HG02938 (cell line): ENCODE measurements around the gene ELMOD3.
"Not testable (repeated sequence)": the region's sequence is repeated elsewhere in the genome, so short reads cannot be mapped to it uniquely, and the experiment has no call there.

Experiments
- ATAC-seq: cut with Tn5 transposase; IDR thresholded peaks from one replicate; pipeline ENCODE4 v1.9.1; 2021; ENCODE audit warnings: mild to moderate bottlenecking, moderate library complexity; ENCODE audit not compliant: unreplicated experiment

ELMOD3 gene

DNA sequence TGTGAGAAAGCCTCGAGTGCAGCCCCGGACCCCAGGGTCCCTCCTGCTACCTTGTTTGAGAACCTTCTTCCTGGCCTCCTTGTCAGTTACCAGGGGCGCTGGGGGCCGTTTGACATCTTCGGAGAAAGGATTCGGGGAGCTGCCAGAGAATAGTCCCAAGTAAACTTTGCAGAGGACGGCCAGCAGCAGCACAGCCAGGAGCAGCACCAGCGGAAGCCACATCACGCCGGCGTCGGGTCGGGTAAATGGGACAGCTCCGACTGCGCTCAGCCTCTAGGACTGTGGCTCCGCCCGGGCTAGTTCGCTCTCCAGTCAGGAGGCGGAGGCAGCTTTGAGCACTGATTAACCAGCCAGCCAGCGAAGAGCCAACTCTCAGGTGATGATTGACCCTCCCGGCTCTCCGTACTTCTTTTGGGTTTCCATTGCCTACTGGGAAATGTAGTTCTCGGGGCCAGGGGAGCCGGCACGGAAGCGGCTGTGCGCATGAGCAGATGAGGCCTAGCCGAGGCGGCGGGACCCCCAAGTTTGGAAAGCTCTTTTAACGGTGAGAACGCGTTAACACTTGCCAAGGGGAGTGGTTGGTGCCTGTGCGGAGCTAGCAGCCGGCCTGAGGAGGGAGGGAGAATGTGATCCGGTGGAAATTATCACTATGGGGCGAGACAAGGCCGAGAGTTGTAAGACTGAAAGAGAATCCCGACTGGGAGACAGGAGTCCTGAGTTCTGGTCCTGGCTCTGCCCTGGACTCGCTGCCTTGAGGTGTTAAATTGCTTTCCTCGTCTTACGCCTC lies at the start of gene ELMOD3, which contains the start of gene RETSAT:
ELMOD3 (plus strand) TSS at position 484 of the 787 bp plus-strand sequence. CDS start 2,430 bp downstream, outside the sequence.
RETSAT (minus strand) TSS at position 243 of the 787 bp plus-strand sequence; CDS start at position 222, 21 bp downstream.
- peak; percentile 94 for ATAC-seq

DNA sequence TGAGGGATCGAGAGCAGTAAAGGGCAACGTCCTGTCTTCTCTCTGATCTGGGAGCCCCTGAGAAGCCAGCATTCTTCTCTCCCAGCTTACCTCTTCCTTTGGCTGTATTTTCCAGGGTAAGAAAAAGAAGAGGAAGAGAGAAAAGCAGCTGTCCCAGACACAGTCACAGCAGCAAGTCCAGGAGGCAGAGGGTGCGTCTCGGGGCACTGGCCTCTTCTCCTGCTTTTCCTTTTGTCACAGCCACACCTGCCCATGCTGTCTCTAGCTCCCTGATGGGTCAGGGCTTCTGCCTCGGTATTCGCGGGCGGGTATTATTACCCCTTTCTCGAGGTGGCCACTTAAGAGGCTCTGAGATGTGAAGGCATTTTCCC lies 47.1 kb upstream of the ELMOD3 start:
- no peak for ATAC-seq

DNA sequence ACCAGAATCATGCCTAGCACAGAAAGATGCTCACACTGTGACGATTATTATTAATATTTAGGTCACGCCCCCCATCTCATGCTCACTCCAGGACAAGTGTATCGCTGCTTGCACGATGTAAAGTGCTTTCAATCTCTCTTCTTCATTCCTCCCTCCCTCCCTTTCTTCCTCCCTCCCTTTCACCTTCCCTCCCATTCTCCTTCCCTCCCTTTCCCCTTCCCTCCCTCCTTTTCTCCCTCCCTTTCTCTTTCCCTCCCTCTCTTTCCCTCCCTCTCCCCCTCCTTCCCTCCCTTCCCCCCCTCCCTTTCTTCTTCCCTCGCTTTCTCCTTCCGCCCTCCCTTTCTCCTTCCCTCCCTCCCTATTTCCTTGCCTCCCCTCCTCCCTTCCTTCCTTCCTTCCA lies 46.4 kb upstream of the ELMOD3 start:
- ATAC-seq = no peak

DNA sequence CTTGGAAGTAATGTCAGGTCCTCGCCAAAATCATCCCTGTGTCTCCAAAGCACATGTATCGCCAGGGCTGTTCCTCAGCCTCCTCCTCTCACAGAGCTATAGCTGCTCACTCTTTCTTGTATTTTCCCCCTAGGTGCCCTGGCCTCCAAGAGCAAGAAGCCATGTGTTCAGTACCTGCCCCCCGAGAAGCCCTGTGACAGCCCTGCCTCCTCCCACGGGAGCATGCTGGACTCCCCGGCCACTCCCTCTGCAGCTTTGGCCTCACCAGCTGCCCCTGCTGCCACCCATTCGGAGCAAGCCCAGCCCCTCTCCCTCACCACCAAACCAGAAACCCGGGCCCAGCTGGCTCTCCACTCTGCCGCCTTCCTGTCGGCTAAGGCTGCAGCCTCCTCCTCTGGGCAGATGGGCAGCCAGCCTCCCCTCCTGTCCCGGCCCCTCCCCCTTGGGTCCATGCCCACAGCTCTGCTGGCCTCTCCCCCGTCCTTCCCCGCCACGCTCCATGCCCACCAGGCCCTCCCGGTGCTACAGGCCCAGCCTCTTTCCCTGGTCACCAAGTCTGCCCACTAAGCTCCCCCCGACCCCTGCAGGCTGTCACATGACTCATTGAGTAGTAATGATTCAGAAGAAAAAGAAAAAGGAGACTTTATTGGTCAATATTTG lies 45.5 kb upstream of the ELMOD3 start:
- no peak for ATAC-seq

DNA sequence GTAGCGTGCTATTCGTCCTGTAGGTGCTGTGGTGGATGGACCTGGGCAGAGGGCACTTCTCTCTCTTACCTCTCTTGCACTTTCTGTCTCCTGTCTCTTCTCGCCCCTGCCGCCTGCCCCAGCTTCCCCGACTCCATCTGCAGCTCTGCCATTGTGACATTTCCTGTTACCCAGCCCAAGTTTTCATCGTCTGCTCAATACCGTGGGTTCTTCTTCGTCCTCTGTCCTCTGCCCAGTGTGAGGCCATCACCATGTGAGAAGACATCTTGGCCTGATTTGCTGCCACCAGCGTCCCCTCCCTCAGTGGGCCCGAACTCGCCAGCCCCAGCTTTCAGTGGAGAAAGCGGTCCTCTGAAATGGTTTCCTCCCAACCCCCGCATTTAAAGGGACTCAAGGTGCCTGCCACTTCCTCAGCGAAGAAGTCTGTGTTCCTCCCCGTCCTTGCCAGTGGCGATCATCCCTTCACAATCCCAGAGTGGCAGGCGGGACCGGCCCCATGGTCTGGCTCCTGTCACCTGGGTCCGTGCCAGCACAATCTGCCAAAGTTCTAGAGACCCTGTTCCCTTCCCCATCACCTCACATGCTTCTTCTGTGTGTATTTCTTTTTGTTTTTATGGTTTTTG lies 44.8 kb upstream of the ELMOD3 start:
- no peak for ATAC-seq

DNA sequence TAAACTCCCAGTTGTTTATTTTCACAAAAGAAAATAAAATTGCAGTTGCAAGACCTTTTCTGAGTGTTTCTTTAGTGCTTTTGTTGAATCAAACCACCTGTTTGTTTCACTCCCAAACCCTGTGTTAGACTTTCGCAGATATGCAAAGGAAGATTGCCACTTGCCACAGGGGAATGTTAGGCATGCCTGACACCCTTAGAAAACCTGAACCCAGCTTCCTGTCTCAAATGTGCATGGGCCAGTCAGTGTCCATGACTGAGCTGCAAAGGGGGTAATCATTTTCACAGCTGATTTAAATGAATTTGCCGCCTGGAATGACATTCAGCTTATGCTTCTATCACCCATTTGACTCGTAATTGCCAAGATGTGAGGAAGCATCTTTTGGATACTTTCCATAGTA lies 44.2 kb upstream of the ELMOD3 start:
- no peak for ATAC-seq

DNA sequence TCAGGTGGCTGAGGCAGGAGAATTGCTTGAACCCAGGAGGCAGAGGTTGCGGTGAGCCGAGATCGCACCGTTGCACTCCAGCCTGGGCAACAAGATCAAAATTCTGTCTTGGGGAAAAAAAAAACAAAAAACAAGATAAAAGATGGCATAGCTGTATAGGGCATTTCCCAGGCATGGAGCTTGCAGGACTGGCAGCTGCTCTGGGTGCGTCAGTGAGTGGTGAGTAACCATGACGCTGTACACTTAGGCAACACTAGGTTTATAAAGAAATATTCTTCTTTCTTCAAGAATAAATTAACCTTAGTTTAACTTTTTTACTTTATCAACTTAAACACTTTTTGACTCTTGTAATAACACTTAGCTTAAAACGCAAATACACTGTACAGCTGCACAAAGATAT lies 42.2 kb upstream of the ELMOD3 start:
- ATAC-seq = no peak

DNA sequence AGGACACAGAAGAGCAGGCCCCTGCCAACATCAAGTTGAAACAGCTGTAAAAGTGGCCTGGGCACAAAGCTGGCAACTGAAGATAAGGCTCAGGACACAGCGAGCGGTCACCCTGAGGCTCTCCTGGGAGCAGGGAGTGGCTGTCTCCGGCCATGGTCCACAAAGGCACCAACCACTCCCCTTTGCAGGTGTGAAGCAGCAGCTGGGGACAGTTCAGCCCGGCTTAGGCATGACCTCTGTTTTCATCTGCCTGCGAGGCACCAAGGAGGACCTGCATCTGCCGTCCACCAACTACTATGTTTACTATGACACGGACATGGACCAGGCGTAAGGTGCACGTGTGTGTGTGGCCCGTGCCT lies 39.7 kb upstream of the ELMOD3 start:
- no peak for ATAC-seq

DNA sequence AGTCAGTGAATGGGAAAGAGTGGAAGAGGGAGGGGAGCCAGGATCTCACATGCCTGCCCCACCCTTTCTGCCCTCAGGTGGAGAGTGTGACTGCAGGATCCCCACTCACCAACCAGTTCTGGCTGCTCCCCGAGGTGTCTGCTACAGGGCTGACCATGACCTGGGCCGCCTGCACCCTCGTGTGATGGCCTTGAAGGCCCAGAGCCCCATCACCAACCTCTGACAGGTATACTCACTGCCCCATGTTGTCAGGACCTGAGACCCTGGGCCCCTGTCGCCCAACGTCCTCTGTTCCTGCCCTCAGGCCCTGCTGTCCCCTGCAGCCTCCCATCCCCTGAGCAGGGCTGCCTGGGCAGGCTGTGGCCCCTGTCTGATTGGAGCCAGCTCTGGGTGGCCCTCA lies 38.6 kb upstream of the ELMOD3 start:
- ATAC-seq = not testable (repeated sequence)

DNA sequence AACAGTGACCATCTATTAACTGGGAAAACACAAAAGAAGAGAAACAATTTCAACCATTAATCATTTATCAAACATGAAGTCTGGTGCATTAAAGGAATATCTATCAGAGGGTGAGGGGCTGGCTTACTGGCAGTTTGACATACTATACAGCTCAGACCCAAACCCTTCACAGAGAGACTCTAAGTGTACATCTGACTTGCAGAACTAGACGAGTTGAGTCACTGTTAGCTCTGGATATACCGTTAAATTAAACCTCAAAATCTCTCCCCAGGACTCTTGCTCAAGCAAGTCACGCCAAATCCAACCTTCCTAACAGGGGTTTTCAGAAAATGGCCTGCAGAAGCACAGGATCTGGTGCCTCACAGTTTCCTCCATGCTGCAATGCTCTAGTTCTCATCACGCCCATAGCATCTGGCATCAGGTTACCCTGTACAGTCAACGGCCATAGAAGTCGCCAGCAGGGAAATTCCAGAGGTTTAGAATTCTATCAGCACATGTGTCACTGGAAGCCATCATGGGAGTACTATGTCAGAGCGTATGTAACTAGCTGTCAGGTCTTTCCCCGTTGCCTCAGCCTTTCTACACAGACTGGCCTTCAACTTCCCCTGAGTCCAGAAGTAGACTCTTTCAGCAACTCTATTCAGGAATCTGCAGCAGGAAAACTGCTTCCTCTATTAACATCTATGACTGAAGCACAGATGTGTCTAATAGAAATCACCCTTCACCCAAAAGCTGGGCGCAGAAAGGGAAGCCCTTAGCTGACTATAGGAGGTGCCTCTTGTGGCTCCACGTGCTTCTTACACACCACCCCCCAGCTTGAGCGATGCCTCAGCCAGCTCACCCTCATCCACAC lies 36.1 kb upstream of the ELMOD3 start:
- no peak for ATAC-seq

DNA sequence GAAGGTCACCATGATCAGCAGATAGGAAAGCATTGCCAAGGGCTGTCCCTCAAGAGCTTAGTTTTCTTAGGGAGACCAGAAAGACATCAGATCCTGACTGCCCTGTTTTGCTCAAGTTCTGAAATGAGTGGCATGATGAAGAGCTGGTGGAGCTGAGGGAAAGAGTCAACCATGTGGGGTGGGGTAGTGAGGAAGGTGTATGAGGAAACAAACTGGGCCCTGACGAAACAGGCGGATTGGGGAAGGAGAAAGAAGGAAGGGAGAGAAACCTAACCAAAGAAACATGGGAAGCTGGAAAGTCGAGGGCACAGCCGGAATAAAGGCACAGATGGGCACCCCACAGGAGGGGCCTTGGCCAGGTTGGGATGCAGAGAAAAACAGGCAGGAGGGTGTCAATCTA lies 34.8 kb upstream of the ELMOD3 start:
- ATAC-seq = no peak

DNA sequence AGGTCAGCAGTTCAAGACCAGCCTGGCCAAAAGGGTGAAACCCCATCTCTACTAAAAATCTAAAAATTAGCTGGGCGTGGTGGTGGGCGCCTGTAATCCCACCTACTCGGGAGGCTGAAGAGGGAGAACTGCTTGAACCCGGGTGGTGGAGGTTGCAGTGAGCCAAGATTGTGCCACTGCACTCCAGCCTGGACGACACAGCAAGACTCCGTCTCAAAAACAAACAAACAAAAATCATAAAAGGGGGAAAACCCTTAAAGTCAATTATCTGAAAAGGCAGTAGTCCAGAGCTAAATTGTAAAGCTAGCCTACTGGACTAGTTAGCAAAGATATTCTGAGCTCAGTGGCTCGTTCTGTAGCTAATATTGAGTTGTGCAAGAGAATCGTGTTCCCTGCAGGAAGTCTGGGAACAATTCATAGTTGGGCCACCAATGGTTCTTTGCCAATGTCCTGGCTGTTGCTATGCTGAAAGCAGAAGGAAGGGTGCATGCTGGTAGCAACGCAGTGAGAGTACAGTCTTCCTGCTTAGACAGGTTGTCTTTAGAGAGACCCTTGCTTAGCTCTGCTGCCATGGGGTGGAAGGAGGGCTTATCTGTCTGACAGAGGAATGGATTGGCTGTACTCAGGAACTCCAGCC lies 31.1 kb upstream of the ELMOD3 start:
- ATAC-seq = no peak

DNA sequence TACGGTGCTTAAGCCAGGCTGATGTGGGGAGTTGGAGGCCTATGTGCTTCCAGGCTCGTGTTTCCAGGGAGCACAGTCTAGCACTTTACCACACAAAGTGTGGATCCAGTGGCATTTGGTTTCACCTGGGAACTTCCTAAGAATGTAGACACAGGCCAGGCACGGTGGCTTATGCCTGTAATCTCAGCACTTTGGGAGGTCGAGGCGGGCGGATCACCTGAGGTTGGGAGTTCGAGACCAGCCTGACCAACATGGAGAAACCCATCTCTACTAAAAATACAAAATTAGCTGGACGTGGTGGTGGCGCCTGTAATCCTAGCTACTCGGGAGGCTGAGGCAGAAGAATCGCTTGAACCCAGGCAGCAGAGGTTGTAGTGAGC lies 30.6 kb upstream of the ELMOD3 start:
- ATAC-seq = not testable (repeated sequence)

DNA sequence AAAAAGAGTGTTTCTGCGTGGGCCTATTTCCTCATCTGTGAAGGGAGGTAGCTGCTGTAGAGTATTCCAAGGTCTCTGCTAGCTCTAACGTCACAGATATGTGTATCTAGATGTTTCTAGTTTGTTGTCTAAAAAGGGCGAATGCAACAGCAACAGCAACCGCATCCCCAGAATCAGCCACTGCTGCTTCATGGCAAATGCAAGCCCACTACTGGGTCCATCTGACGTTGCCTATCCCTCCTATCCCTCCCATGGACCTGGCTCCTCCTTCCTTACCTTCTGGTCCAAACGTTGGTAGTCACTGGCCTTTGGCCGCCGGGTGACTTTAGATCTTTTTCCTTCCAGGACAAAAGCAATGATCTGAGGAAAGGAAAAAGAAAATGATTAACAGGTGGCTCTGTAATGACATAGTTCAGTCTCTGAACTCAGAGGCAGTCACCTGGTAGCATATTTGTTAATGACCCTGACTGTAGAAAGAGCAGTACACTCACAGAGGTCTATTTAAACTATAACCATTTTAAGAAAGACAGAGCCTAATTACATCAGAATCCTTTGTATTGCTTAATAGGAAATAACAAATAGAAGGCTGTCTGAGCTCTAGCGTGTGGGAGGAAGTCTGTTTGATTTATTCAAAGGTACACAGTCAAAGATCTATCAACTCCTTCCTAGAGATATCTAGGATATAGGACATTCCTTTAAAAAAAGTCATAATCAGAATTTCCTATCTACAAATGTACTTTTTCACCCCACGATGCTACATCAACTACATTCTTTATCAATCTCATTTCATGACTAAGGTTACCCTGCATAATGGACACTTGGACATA lies 29.7 kb upstream of the ELMOD3 start:
- ATAC-seq = no peak

DNA sequence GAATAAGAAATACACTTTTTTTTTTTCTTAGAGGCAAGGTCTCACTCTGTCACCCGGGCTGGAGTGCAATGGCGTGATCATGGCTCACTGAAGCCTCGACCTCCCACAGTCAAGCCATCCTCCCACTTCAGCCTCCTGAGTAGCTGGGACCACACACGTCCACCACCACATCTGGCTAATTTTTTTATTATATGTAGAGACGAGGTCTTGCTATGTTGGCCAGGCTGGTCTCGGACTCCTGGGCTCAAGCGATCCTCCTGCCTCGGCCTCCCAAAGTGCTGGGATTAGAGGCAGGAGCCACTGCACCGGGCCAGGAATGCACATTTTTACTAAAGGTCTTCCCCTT lies 29.1 kb upstream of the ELMOD3 start:
- no peak for ATAC-seq

DNA sequence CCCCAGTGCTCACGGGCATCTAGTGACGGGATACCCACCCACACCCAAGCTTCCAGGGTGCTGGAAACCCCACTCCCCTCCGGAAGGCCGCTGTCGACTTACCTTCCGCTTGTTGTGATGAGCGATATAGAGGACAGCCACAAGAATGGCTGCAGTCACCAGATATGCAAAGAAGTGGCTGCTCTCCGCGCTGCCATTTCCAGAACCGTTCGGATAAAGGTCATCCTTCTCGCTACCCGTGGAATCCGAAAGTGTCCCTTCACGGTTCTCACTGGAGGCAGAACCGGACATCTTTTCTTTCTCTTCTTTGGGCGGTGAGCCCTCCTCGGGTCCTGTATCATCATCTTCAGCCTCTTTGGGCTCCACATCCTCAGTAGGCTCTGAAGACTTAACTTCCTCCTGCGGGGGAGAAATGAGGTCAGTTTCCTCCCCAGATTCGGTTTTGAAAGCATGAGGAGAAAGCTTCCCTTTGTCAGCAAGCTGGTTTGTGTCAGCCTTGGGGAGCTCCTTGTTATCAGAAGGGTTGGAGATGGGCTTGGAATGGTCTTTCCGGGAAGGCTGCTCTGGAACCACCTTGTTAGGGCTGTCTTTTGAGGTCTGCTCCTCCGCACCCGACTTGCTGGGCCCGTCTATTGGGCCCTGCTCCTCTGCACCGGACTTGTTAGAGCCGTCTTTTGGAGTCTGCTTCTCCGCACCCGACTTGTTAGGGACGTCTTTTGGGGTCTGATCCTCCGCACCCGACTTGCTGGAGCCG lies 28.0 kb upstream of the ELMOD3 start:
- ATAC-seq = peak; percentile 35

DNA sequence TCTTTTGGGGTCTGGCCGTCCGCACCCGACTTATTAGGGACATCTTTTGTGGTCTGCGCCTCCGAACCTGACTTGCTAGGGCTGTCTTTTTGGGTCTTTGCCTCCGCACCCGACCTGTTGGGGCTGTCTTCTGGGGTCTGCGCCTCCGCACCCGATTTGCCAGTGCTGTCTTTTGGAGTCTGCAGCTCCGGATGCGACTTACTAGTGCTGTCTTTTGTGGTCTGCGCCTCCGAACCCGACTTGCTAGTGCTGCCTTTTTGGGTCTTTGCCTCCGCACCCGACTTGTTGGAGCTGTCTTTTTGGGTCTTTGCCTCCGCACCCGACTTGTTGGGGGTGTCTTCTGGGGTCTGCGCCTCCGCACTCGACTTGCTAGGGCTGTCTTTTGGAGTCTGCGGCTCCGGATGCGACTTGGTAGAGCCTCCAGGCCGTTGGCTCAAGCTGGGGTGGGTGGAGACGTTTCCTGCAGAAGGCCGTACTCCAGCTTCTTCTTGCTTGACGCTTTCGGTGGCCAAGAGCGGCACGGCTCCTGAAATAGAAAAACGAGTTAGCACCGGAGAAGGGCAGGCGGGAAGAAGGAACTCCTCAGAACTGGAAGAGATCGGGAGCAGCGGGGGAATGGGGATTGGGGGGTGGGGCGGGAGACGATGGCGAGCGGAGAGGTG lies 27.3 kb upstream of the ELMOD3 start:
- peak; percentile 28 for ATAC-seq

DNA sequence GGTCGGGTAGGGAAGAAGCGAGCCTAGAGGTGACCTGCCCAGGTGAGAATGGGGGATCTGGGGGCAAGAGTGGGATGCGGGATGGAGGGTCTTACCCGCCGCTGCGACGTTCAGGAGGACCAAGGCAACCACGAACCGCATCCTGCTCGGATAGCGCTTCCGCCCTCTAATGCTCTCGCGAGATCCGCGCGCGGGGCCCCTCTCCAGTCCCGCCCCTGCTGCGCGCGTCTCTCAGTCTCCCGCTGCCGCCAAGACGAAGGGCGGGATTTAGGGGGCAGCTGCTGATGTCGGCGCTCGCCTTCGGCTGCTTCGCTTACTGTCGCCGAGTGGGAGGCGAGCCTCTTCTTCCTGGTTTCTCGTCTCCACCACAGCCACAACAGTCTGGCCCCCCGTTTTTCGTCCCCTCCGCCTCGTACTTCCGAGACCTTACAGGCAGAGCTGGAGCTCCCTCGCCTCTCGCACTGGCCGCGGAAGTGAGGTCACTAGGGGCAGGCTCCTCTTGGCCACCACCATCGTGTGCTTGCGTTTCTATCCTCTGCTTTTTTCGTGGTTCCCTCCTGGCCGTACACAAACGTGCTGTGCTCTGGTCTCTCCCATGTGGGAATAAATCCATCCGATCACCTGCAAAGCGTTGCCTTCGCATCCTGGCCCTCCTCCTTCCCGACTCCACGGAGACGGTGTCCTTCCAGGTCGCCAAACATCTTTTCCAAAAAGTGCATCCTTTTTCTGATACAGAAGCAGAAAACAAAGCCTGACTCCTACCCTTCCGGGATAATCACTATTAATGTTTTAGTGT lies 26.5 kb upstream of the ELMOD3 start, which contains the start of gene TGOLN2:
TGOLN2 (minus strand) TSS at position 168 of the 796 bp plus-strand sequence; CDS start at position 141, 27 bp downstream.
- peak; percentile 79 for ATAC-seq
